Endothelial cell (in vitro differentiated cells): ENCODE results near the gene CSF1R. TPM values are rescaled to one million over a fixed set of nuclear protein-coding genes. Genes with fewer than 3 reads are reported as not detected.

ENCODE experiments used
- DNase-seq: peaks from one replicate; pipeline ENCODE4 v3.0.0; 2021; ENCODE audit warnings: low spot score
- H3K27ac Mint-ChIP-seq: one replicate; pipeline ENCODE4 v1.8.0; 2021; ENCODE audit warnings: mixed read lengths, inconsistent platforms; ENCODE audit not compliant: unreplicated experiment
- H3K27me3 Mint-ChIP-seq: one replicate; pipeline ENCODE4 v1.8.0; 2021; ENCODE audit warnings: mild to moderate bottlenecking, moderate library complexity, mixed read lengths, inconsistent platforms; ENCODE audit not compliant: unreplicated experiment
- H3K36me3 Mint-ChIP-seq: one replicate; pipeline ENCODE4 v1.8.0; 2021; ENCODE audit warnings: mild to moderate bottlenecking, low read depth, mixed read lengths, inconsistent platforms; ENCODE audit not compliant: unreplicated experiment
- H3K4me1 Mint-ChIP-seq: one replicate; pipeline ENCODE4 v1.8.0; 2021; ENCODE audit warnings: mild to moderate bottlenecking, mixed read lengths, inconsistent platforms; ENCODE audit not compliant: unreplicated experiment
- H3K4me3 Mint-ChIP-seq: one replicate; pipeline ENCODE4 v1.8.0; 2021; ENCODE audit warnings: mild to moderate bottlenecking, mixed read lengths, inconsistent platforms; ENCODE audit not compliant: unreplicated experiment
- H3K9me3 Mint-ChIP-seq: one replicate; pipeline ENCODE4 v1.8.0; 2021; ENCODE audit warnings: mixed read lengths, inconsistent platforms; ENCODE audit not compliant: unreplicated experiment
- total RNA-seq: library from RNA; stranded (reverse); fragmentation: NEBNext Ultra II Directional; extraction: Animal tissue kit (Norgen Biotek cat#: 25700); gene quantifications from one replicate; pipeline ENCODE4 v1.2.1, GENCODE V29; 2021; ENCODE audit not compliant: unreplicated experiment
- TF ChIP-seq, protein P1 (sequence below): fragments of 200-600 bp; sonication (generic); IDR thresholded peaks from one replicate; pipeline ENCODE4 v1.5.0; 2021; ENCODE audit warnings: antibody characterized with exemption; ENCODE audit not compliant: unreplicated experiment

CSF1R gene
- total RNA-seq, 1 donor from 2014 or later, result 2.7 TPM

DNA sequence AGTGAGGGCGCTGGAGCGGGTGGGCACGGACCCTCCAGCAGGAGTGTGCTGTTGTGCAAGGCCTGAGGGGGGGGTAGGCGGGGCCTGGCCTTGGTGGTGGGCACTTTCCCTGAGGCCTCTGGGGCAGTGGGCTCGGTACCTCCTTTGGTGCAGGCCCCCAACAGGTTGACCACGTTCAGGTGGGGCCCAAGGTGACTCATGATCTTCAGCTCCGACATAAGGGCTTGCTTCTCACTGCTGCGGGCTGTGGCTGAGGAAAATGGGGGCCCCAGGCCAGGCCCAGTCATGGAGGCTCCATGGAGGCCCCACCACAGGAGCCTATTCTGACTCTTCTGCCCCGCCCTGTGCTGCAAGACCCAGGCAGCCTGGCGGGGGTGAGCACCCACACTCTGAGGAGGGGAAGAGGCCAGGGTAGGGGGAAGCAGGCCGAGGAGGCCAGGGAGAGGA, 37.8 kb upstream of the CSF1R start:
- no peaks in the 10 kb centered on the region for H3K9me3 Mint-ChIP-seq
- no peak overlapping the region for H3K27ac Mint-ChIP-seq
- H3K4me3 Mint-ChIP-seq, result no peak overlapping the region
- H3K36me3 Mint-ChIP-seq, result peaks cover 3% of the 10 kb centered on the region
- peaks cover 8% of the 10 kb centered on the region for H3K4me1 Mint-ChIP-seq
- no peak for DNase-seq
- peaks cover 10% of the 10 kb centered on the region for H3K27me3 Mint-ChIP-seq
- TF ChIP-seq, protein P1, sequence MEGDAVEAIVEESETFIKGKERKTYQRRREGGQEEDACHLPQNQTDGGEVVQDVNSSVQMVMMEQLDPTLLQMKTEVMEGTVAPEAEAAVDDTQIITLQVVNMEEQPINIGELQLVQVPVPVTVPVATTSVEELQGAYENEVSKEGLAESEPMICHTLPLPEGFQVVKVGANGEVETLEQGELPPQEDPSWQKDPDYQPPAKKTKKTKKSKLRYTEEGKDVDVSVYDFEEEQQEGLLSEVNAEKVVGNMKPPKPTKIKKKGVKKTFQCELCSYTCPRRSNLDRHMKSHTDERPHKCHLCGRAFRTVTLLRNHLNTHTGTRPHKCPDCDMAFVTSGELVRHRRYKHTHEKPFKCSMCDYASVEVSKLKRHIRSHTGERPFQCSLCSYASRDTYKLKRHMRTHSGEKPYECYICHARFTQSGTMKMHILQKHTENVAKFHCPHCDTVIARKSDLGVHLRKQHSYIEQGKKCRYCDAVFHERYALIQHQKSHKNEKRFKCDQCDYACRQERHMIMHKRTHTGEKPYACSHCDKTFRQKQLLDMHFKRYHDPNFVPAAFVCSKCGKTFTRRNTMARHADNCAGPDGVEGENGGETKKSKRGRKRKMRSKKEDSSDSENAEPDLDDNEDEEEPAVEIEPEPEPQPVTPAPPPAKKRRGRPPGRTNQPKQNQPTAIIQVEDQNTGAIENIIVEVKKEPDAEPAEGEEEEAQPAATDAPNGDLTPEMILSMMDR, result no peak

DNA sequence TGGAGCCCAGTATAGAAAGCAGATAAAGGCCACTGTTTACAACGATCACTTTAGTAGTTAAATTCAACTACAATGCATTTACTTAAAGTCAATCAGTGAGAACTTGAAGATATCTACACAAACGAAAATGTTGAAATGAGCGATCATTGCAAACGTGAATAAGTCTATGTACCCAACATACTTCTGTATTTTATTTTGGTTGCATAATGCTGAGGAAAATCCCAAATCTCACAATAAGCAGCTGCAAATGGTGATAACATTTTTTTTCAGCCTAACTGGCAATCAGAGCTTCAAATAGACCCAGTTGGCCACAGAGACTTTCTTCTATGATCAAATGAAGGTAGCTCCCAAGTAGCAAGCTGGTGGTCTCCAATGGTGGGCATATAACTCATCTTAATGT, 37.2 kb upstream of the CSF1R start:
- peaks cover 3% of the 10 kb centered on the region for H3K36me3 Mint-ChIP-seq
- peaks cover 6% of the 10 kb centered on the region for H3K4me1 Mint-ChIP-seq
- TF ChIP-seq, protein P1, result no peak
- no peak for DNase-seq
- H3K27ac Mint-ChIP-seq, result no peak overlapping the region
- no peak overlapping the region for H3K4me3 Mint-ChIP-seq
- H3K9me3 Mint-ChIP-seq, result no peaks in the 10 kb centered on the region
- peaks cover 10% of the 10 kb centered on the region for H3K27me3 Mint-ChIP-seq

DNA sequence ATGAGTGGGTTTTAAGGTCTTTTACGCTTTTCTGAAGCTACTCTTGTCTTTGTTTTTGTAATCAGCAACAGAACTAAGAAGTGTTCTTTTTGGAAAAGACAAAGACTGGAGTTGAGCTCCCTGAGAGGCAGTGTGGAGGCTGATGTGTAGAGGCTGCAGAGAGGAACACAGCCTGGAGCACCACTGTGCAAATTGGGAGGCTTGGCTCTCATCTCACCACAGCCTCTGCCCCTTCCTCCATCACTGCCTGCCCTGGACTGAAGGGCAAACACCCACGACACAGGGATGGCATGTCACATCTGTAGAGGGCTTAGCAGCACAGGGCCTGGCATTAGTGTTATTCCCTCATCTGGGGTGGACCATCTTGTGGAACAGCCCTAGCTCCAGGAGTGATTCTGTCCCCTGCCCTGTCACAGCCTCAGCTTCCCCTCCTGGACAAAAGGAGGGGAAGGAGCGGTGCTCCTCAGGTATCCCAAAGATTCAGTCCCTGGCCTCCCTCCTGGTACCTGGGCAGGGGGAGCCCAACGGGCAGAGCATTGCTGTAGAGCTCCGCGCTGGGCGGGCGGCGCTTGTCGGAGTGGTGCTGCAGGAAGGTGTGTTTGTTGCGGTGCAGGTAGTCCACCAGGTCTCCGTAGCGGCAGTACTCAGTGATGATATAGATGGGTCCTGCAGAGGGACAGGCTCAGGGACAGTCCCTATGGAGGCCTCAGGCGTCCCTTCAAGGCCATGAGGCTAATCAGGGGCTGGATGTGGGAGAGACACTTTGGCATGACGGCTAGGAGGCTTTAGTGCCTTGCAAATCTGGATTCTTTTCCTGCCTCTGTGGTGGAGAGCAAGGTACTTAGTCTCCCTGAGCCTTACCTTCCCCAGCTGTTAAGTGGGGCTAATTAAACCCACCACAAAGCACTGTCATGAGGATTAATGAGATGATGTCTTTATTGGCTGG, 36.5 kb upstream of the CSF1R start:
- Mint-ChIP-seq H3K4me1 (peaks cover 4% of the 10 kb centered on the region), H3K27me3 (peaks cover 7% of the 10 kb centered on the region), H3K9me3 (no peaks in the 10 kb centered on the region), H3K36me3 (peaks cover 3% of the 10 kb centered on the region), H3K27ac (no peak overlapping the region), H3K4me3 (no peak overlapping the region)
- TF ChIP-seq, protein P1, result no peak
- DNase-seq, result no peak

DNA sequence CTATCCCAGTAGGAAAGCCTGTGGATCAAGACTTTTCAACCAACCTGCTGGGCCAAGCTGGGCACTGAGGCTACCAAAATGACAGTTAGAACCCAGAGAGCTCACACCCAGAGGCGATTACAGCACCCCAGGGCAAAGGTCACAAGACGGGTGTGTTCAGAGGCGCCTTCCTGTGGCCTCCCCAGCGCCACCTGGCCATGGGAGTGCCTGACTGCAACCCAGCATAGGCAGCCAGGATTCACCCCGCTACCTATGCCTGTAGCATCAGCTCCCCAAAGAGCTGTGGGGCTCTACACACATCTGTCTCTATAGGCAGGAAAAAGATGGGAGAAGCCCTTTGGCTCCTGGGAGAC, 35.8 kb upstream of the CSF1R start:
- H3K36me3 Mint-ChIP-seq, result peaks cover 3% of the 10 kb centered on the region
- H3K4me3 Mint-ChIP-seq, result no peak overlapping the region
- H3K27me3 Mint-ChIP-seq, result peaks cover 6% of the 10 kb centered on the region
- no peak for DNase-seq
- TF ChIP-seq, protein P1, result no peak
- H3K9me3 Mint-ChIP-seq, result no peaks in the 10 kb centered on the region
- no peak overlapping the region for H3K27ac Mint-ChIP-seq
- peaks cover 4% of the 10 kb centered on the region for H3K4me1 Mint-ChIP-seq

DNA sequence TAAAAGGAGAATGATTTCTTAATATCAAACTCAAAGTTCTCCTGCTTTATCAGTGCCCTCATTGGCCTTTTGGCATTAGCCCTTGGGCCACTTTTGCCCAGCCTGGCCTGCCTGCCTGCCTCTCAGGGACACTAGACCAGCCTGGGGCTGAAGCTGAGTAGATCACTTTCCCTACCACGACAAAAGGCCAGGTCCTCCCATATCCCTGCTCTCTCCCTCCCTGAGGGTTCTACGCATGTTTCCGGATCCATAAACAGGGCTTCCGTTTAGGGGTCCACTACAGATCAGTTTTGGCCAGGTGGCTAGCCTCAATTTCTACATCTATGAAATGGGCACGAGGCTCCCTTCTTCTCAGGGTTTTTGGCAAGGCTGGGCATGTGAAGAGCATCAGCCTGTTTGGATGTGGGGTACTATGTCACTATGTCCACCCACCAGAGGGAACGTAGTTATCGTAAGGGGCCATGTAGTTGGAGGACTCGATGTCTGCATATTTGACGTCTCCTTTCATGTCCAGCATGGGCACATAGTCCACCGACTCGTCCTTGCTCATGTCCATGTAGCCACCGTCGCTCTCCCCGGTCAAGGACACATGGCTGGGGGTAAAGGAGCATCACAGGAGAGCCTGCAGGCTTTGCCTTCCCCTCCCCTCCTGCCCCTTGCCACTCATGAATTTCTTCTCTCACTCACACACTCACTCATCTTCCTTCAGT, 35.2 kb upstream of the CSF1R start:
- H3K27ac Mint-ChIP-seq, result no peak overlapping the region
- peaks cover 6% of the 10 kb centered on the region for H3K27me3 Mint-ChIP-seq
- peaks cover 4% of the 10 kb centered on the region for H3K4me1 Mint-ChIP-seq
- H3K36me3 Mint-ChIP-seq, result peaks cover 3% of the 10 kb centered on the region
- H3K4me3 Mint-ChIP-seq, result no peak overlapping the region
- H3K9me3 Mint-ChIP-seq, result no peaks in the 10 kb centered on the region
- DNase-seq, result no peak
- TF ChIP-seq, protein P1, result no peak
